ENCODE measurements around the gene TMEM222. TPM values are rescaled to one million over a fixed set of nuclear protein-coding genes. Genes with fewer than 3 reads are reported as not detected.
A peak's percentile ranks its signal among the peaks of the same experiment; 100 is the strongest.

Gene TMEM222
- total RNA-seq, 1 donor from 2014 or later: 19.4 TPM

DNA sequence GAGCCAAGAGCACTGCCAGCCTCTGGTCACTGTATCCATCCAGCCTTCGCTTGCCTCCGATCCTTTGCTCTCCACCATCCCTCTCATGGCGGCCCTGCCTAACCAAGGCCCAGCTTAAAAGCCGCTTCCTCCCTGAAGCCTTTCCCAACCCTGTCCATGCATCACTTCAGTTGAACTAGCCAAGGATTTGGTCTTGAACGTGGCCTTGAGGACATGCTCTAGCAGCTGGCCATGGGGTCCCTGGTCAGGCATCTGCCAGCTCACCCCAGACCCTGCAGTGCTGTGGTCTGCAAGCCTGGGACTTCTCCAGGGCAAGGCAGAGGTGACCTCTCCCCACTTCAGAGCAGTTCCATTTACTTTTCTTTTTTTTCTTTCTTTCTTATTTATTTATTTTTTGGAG is 14.8 kb downstream of the TMEM222 start:
- no peaks in the 10 kb centered on the region for H3K9me3 ChIP-seq (replicated peaks)

DNA sequence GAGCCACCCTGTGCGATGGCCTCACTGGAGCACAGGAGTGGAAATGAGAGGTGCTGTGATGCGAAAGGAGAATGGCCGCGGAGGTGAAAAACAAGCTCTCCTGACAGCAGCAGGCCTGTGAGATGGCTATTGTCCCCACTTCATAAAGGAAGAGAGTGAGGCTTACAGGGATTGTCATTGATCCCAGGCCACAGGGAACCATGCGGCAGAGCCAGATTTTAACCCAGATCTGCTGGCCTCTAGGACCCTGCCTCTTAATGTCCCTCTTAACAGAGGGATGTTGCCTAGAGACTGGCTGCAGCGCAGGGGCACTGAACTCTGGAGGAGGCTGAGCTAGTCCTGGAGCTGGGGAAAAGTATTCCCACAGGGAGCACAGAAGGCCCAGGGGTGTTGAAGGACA is 16.8 kb downstream of the TMEM222 start:
- Histone ChIP-seq H3K27me3 (ENCODE audit: low read depth) (no peaks in the 10 kb centered on the region), H3K4me3 (no peak overlapping the region), H3K9me3 (replicated peaks) (no peaks in the 10 kb centered on the region), H3K4me1 (peaks cover 11% of the 10 kb centered on the region), H3K36me3 (peaks cover 42% of the 10 kb centered on the region), H3K27ac (replicated peaks) (no peak overlapping the region)
- no peak for DNase-seq
- intact Hi-C loops (cut with micrococcal nuclease): no loop called here
- TF ChIP-seq, protein P1, sequence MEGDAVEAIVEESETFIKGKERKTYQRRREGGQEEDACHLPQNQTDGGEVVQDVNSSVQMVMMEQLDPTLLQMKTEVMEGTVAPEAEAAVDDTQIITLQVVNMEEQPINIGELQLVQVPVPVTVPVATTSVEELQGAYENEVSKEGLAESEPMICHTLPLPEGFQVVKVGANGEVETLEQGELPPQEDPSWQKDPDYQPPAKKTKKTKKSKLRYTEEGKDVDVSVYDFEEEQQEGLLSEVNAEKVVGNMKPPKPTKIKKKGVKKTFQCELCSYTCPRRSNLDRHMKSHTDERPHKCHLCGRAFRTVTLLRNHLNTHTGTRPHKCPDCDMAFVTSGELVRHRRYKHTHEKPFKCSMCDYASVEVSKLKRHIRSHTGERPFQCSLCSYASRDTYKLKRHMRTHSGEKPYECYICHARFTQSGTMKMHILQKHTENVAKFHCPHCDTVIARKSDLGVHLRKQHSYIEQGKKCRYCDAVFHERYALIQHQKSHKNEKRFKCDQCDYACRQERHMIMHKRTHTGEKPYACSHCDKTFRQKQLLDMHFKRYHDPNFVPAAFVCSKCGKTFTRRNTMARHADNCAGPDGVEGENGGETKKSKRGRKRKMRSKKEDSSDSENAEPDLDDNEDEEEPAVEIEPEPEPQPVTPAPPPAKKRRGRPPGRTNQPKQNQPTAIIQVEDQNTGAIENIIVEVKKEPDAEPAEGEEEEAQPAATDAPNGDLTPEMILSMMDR (IDR thresholded peaks at IDR 0.05; ENCODE audit: borderline replicate concordance): no peak

More for the DNA sequence above, 14.8 kb downstream of the TMEM222 start:
- Histone ChIP-seq H3K27me3 (ENCODE audit: low read depth) (no peaks in the 10 kb centered on the region), H3K4me3 (no peak overlapping the region), H3K27ac (replicated peaks) (no peak overlapping the region), H3K4me1 (peaks cover 15% of the 10 kb centered on the region), H3K36me3 (peaks cover 60% of the 10 kb centered on the region)
- TF ChIP-seq, protein P1 (IDR thresholded peaks at IDR 0.05; ENCODE audit: borderline replicate concordance): no peak
- intact Hi-C loops (cut with micrococcal nuclease): no loop called here
- DNase-seq: no peak

DNA sequence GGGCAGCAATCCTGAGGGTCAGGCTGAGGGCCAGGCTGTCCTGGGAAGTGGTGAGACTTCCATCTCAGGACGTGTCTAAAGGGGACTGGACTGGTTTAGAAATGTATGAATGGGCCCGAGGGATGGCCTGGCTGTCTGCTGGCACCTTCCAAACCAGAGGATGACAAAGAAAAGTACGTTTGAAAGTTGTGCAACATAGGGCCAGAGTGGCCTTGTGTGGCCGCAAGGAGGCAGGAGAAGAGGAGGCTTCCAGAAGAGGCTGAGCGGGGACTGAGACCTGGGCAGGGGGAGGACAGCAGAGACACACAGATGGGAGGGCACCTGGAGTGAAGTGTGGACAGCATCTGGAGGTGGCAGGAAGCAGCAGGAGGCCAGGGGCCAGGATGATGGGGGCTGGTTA is 17.2 kb downstream of the TMEM222 start:
- no peaks in the 10 kb centered on the region for H3K9me3 ChIP-seq (replicated peaks)
- H3K4me3 ChIP-seq: no peak overlapping the region
- H3K27me3 ChIP-seq (ENCODE audit: low read depth): no peaks in the 10 kb centered on the region
- no peak overlapping the region for H3K27ac ChIP-seq (replicated peaks)
- DNase-seq: no peak
- intact Hi-C loops (cut with micrococcal nuclease): no loop called here
- peaks cover 11% of the 10 kb centered on the region for H3K4me1 ChIP-seq
- TF ChIP-seq, protein P1 (IDR thresholded peaks at IDR 0.05; ENCODE audit: borderline replicate concordance): no peak
- peaks cover 37% of the 10 kb centered on the region for H3K36me3 ChIP-seq

DNA sequence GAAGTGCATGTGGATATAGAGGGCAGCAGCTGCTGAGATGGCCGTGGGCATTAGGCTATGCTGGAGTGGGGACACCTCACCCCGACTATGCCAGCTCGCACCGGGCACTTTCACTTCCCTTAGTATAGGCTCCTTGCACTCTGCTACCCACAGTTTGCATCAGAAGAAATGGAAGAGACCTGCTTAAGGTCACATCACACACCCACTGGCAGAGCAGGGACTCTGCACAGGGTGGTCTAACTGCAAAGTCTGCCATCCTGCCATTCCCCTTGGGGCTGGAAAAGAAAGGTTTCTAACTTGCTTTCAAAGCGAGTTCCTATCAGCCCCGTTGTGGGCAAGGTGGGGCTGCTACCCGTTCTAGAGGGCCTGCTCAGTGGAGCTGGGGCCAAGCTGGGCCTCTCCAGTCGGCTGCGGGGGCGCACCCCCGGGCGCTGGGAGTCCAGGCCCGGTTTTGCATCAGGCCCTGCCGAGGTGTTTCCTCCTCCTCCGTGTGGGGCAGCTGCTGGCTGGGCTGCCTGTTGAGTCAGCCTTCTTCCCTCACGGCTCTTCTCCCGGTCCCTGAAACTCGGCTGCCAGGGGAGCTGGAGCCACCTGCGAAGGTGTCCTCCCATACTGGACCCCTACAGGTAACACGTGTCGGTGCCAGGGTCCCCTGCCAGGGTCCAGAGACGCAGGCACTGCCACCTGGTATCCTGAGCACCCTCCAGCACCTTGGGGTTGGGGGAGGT is 19.7 kb downstream of the TMEM222 start, which contains the start of gene SYTL1:
Gene SYTL1 (plus strand): TSS at position 498 of the 728 bp plus-strand sequence. CDS start 3,313 bp downstream, outside the sequence.
- H3K27ac ChIP-seq (replicated peaks): peak within 1 kb of the TSS; percentile 43
- peaks cover 11% of the 10 kb centered on the region for H3K4me1 ChIP-seq
- no peaks in the 10 kb centered on the region for H3K27me3 ChIP-seq (ENCODE audit: low read depth)
- no peak for DNase-seq
- TF ChIP-seq, protein P1 (IDR thresholded peaks at IDR 0.05; ENCODE audit: borderline replicate concordance): no peak
- intact Hi-C loops (cut with micrococcal nuclease): no loop called here
- peaks cover 12% of the 10 kb centered on the region for H3K36me3 ChIP-seq
- H3K4me3 ChIP-seq: peak within 1 kb of the TSS; percentile 12
- no peaks in the 10 kb centered on the region for H3K9me3 ChIP-seq (replicated peaks)

DNA sequence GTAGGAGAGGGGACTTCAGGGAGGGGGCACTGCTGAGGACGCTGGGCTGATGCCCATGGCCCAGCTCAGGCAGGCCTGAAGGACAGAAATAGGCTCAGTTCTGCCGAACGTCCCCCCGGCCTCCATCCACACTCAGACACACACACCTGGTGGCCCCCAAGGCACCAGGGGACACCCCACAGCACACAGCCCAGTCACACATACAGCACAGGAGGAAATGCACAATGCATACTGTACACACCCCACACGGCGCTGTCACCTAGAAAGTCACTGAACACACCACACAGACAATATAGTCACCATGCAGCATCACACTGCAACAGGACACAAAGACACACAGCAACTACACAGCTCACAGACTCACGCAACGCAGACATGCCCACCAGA is 20.4 kb downstream of the TMEM222 start:
- DNase-seq: no peak
- no peaks in the 10 kb centered on the region for H3K27me3 ChIP-seq (ENCODE audit: low read depth)
- H3K4me1 ChIP-seq: peaks cover 11% of the 10 kb centered on the region
- no peak overlapping the region for H3K4me3 ChIP-seq
- TF ChIP-seq, protein P1 (IDR thresholded peaks at IDR 0.05; ENCODE audit: borderline replicate concordance): no peak
- intact Hi-C loops (cut with micrococcal nuclease): no loop called here
- no peak overlapping the region for H3K27ac ChIP-seq (replicated peaks)
- H3K36me3 ChIP-seq: peaks cover 5% of the 10 kb centered on the region
- H3K9me3 ChIP-seq (replicated peaks): no peaks in the 10 kb centered on the region

Data from left ventricle myocardium inferior (tissue), 1 donor.